GM19328 (cell line): ENCODE data around the gene PHKA1.
"Not testable (repeated sequence)": the region's sequence is repeated elsewhere in the genome, so short reads cannot be mapped to it uniquely, and the experiment has no call there.

Experiments used
- ATAC-seq: cut with Tn5 transposase; IDR thresholded peaks from one replicate; pipeline ENCODE4 v1.9.1; 2021; ENCODE audit warnings: mild to moderate bottlenecking, moderate library complexity; ENCODE audit not compliant: unreplicated experiment

The PHKA1 gene

DNA sequence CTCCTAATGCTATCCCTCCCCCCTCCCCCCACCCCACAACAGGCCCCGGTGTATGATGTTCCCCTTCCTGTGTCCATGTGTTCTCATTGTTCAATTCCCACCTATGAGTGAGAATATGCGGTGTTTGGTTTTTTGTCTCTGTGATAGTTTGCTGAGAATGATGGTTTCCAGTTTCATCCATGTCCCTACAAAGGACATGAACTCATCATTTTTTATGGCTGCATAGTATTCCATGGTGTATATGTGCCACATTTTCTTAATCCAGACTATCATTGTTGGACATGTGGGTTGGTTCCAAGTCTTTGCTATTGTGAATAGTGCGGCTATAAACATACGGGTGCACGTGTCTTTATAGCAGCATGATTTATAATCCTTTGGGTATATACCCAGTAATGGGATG is 44.6 kb downstream of the PHKA1 start:
- not testable (repeated sequence) for ATAC-seq

DNA sequence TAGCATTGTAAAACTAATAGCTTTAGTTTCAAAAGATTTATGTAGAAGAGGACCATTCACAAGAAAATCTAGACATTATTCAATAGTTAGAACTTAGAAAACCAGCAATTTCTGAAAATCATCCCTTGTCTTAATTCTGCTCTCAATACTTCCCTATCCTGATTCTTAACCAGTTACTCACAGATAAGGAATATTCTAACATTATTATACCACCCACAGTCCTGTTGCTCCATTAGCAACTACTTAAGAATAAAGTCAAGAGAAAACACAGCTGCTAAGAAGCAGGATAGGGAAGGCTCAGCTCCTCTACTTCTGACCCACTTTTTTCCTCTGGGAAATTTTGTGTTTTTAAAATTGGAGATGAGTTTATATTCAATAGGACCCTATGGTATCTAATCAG is 47.7 kb downstream of the PHKA1 start:
- ATAC-seq = no peak

DNA sequence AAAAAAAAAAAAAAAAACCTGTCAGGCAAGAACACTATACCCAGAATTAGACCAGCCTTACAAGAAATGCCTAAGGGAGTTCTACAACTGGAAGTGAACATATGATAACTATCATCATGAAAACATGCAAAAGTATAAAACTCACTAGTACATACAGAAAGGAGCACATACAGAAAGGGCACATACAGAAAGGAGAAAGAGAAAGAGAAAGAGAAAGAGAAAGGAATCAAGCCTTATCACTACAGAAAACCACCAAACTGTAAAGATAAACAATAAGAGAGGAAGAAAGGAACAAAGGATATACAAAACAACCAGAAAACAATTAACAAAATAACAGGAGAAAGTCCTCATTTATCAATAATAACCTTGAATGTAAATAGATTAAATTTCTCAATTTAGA is 50.4 kb downstream of the PHKA1 start:
- ATAC-seq = no peak

DNA sequence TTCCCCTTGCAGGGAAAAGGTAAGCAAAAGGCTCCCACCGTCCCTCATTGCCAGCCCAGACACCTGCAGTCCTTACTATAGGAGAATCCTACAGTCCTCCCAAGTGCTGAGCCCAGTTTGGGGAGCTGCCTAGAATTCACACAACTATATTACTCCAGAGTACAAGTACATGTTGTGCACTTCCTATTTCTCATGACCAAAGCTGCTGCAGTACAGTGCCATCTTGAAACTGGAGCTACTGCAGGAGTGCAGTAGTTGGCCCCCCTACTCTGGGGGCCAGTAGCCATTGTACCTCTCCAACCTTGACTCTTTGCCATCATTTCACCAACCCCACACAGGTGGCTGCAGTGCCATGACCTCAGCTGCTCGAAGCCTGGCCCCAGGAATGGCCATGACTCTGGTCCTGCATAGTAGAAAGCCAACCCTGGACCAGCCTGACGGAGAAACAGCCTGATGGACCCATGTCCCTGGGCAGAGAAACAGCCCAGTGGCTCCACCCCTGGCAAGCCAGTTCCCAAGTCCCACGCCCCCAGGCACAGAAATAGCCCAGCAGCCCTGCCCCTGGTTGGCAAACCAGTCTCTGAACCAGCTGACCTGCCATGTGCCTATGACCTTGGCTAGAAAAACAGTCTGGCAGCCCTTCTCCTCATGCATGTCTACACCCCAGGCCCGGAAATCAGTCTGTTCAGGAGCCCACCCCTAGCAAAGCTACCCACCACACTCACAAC is 51.9 kb downstream of the PHKA1 start:
- no peak for ATAC-seq

DNA sequence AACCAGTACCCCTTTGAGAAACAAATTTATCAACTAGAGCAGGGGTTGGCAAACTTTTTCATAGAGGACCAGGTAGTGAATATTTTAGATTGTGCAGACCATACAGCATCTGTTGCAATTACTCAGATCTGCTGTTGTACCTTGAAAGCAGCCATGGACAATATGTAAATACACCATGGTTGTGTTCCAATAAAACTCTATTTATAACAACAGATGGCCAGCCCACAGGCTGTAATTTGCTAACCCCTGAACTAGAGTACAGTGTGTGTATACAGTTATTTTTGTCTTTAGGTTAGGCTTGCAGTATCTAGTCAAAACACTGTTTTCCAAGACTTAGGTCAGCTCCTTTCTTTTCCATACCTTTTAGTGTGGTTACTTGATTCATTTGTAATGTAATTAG is 54.4 kb downstream of the PHKA1 start:
- no peak for ATAC-seq

DNA sequence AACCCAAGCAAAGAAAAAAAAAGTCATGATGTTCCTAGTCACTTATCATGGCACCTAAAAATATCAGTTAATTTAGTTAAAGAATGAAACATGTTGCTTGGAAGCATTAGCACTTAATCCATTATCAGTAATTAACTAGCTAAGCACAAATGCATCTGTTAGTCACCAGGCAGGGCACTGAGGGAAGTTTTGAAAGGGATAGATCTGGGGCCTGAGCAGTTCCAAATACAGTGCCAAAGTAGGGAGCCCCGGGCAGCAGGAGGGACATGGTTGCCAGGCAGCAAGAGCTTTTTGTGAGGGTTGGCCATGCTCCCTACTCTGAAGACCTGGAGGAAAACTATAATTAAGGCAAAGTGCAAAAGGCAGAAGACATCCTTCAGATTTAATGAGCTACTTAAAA is 62.0 kb downstream of the PHKA1 start:
- ATAC-seq = no peak

DNA sequence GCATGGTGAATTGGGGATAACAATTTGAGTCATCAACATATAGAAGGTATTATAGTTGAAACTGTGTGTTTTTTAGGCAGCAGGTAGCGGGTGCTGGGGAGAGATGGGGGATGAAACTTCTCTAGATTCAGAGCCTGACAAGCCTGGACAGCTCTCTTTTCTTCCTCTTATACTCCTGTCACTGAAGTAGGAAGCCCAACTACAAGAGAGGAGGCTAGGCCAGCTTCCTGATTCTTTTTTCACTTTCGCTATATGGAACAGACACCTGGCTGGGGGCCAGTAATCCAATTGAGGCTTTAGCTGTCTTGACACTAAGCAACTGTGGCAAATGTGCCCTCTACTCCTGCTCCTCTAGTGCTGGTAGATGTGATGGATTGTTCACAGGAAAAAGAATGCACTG is 69.2 kb downstream of the PHKA1 start:
- no peak for ATAC-seq

DNA sequence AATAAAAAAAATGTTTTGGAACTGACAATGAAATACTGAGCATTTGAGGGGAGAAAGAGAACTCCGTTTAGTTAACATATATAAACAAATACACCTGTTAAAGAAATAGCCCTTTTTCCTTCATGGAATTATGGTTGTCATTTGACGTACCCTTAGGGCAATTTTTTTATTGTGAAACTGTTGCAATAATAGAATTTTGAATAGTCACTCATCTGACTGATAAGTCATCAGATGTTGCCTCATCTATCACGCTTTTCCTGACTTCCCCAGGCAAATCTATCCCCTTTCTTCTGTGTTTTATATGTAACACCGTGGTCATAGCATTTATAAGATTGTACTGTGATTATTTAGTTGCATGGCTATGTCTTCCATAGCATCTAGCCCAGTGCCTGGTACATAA is 72.5 kb downstream of the PHKA1 start:
- no peak for ATAC-seq

DNA sequence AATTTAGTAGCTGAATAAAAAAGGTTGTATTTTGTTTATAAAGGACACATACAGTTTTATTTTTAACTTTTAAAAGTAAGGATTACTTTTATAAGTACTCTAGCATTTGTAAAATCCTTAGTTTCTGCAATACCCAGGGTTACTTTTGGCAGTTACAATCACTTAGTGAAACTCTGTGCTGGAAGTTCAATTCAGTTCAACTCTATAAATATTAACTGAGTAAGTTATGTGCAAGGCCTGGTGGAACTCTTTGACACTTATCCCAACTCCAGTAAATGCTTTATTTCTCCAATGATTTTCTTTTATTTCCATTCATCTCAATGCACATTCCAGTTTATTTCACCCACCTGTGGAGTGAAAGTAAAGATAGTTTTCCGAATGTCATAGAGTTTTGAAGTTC is 78.2 kb downstream of the PHKA1 start:
- no peak for ATAC-seq

DNA sequence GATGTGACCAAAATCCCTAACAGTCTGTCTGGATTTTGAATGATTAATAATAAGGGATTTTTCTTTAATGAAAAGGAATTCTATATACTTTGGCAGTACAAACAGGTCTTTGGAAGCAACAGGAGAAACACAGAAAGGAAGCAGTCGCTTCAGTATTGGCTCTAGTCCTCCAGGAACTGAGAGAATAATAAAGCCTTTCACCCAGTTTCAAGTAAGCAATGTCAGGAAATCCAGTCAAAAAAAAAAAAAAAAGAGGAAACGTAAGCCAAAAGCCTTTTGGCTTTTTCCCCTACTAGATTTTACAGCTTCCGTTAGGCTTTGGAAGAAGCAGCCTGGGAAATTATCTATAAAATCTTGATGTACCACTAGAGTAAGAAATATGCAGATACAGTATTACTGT is 79.8 kb downstream of the PHKA1 start:
- ATAC-seq = no peak

DNA sequence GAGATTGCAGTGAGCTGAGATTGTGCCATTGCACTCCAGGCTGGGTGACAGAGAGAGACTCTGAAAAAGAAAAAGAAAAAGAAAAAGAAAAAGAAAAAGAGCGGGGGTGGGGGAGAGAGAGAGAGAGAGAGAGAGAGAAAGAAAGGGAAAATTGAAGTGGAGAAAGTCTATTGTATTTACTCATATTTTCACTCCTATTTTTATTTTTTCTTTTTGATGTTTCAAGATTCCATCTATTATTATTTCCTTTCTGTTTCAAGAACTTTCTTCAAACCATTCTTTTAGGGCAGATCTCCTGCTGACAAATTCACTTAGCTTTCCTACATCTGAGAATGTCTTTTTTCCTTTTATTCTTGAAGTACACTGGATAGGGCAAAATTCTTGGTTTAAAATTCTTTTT is 83.9 kb downstream of the PHKA1 start:
- no peak for ATAC-seq

DNA sequence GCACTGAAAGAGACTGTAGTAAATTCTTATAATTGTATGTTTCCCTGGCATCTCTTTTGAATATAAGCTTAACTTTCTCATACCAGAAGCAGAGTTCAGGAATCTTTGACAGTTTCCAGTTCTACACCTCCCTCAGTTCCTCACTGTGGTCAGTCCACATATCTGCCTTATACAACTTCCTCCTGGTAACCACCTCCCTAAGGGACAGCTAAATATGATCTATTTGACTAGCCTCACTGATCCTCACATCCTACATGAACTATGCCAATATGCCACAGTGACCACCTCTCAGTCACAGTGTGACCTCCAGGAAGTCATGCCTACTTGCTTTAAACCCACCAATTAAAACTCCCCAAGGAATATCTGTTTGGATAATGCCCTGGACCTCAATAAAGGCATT is 89.9 kb downstream of the PHKA1 start:
- ATAC-seq = no peak

DNA sequence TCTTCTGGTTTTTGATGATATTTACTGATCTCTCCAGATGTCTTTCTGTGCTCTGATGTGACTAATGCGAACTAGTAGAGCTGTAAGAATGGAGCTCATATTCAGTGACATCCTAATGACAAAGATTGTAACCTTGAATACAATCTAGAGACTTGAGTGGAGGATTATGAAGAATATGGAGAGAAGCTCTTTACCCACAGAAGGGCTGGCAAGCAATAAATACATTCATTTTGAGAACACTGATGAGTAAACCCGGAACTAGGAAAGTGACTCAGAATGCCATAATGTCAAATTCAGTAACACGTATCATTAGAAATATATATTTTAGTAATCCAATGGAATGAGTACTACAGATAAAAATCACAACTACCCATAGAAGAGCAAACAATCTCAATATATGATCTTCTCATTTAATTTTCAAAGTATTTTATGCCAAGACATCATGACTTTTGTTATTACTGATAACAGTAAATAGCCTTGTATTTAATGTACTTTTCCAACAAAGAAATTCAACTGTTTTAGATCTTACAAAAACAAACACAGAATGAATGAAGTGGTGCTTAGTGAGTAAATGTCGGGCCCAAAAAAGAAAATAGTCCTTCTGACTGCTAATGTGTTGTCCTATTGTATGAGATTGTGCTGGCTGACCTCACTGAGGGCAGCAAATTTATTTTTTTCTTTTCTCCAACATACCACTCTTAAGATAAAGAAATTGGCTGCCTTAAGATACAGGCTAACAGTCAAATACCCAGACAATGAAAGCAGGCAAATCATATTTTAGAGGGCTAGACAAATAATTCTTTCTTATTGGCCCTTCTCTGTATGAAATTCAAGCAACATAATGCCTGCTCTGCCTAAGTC is 92.3 kb downstream of the PHKA1 start:
- ATAC-seq = peak; percentile 63

DNA sequence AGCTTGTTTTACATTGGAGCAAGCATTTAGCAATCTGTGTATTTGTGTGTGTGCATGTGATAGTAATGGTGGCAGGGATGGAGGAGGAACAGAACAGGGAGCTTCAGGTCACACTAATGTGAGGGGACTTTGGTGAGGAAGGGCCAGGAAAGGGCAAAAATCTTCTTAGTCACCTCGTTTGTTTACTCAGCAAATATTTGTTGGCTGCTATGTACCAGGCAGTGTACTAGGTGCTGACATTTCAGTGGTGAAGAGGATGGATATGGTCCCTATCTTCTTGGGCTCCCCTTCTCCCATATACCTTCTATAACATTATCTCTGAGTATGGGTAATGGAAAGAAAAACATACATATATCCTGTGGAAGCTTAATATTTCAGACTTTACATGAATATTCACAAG is 92.9 kb downstream of the PHKA1 start:
- no peak for ATAC-seq

DNA sequence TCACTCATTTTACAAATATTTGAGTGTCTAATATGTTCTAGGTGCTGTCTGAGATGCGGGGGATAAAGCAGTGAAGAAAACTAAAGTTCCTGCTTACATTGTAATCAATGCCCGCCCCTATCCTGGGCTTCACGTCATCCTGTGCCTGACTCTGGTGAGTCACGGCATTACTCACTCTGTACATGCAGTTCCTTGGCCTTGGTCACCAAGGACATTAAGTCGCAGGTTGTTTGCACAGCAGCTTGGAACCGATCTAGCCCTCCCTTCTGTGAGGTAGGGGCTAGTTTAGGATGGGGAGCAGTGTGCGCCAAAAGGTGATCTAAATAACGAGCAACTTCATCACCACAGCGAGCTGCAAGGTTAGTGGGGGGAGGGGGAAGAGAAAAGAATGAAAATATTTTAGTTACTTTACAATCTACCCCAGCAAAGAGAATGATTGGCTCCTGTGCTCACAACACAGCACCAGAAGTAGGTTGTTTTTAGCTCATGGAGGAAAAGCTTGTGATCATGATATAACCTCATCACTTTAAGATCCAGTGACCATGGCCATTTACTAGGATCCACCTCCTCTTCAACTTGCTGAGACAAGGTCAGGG is 93.5 kb downstream of the PHKA1 start:
- ATAC-seq = no peak

DNA sequence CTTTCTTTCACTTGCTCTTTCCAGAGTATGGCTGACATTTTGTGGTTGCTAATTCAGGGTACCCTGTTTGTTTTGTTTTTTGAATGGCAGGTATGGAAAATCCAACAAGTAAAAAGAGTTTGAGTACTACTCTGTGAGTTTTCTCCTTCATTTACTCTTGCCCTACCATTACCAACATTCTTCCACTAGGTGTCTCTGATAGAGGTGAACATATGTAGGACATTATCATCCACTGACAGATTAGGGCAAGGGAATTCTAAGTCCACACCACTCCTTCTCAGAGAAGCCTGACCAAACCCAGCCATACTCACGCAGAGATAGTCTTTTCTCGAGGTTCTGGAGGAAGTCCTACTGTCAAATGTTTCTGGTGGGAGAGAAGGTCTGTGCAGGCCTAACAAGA is 104.8 kb downstream of the PHKA1 start:
- ATAC-seq = no peak

DNA sequence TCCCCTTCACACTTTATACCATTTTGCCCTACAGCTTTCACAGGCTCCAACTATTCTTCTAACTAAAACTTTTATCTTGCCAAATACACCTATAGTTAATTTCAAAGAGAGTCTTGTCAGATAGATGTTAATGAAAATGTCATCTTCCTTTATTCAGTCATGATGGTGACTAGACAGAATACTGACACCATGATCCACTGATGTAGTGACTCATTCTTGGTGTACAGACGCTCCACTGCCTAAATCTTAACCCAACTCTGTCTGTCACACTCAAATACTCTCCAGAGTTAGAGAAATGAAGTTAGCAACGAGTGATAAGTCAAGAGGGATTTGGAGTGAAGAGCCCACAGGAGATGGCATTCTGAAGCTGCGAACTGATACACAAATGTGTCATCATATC is 109.4 kb downstream of the PHKA1 start:
- ATAC-seq = no peak

DNA sequence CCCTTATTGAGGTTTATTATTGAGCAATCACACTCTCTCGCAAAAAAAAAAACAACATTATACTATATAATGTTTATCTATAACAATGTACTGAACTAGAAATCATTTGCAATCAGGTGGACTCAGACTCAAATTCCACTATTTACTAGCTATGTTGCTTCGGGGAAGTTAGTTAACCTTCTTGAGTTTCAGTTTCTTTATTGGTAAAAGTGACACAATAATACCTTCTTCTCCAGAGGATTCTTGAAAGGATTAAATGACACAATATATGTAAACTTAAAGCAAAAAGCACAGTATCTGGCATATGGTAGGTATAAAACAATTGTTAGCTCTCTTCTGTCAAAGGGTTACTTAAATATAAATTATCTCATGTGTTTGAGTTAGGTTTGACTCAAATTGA is 110.0 kb downstream of the PHKA1 start:
- no peak for ATAC-seq

DNA sequence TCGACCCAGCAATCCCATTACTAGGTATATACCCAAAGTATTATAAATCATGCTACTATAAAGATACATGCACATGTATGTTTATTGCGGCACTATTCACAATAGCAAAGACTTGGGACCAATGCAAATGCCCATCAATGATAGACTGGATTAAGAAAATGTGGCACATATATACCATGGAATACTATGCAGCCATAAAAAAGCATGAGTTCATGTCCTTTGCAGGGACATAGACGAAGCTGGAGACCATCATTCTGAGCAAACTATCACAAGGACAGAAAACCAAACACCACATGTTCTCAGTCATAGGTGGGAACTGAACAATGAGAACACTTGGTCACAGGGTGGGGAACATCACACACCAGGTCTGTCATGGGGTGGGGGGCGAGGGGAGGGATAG is 123.1 kb downstream of the PHKA1 start:
- ATAC-seq = not testable (repeated sequence)

DNA sequence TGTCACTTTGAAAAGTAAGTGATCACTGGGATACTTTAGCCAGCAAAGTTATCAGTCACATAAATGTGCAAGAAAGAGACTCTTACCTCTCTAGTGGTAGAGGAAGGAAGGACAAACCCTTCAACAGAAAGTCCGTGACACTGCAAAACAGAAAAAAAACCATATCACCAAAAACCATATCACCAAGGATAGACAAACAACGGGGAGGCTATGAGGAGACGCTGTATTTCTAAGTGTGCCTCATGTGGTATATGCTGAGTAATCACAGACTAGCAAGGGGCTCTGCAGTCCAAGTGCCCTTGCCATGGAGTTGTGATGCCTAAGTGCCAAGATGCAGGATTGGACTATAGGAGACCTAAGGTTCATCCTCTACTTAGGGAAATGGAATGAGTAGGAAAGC is 129.9 kb downstream of the PHKA1 start:
- no peak for ATAC-seq

DNA sequence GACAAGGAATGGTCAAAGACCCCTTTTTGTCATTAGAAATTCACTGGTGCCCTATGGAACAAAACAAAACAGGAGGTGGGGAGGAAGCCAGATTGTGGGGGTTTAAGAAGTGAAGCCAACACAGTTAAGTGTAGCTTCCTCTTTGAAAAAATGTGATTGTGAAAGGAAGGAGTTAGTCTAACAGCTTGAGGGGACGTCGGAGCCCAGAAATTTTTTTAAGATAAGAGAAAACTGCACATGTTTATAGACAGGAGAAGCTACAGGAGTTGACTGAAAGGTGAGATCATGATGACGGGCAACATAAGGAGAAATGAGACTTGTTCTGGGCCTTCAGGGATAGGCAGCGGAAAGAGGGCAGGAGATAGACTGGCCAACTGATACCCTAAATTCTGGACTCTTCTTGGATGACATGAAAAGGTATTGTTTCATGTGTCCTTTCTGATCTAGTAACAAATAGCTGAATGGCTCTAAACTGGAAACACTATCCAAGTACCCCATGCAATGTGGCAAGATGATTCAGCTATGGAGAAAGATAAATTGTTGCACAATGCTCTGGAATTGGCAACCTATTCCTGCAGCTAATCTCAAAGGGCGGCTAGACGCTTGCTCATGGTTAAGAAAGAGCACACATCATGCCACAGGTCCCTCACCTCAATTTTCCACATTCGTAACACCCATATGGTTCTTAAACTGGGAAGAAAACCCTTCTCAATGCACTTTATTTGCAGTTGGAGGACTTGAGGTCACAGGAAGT is 137.8 kb downstream of the PHKA1 start:
- no peak for ATAC-seq
